HG03432 (cell line): ENCODE data around the gene C3.
A peak's percentile ranks its signal among the peaks of the same experiment; 100 is the strongest.
"Not testable (repeated sequence)": the region's sequence is repeated elsewhere in the genome, so short reads cannot be mapped to it uniquely, and the experiment has no call there.

ENCODE experiments used
- ATAC-seq: cut with Tn5 transposase; IDR thresholded peaks from one replicate; pipeline ENCODE4 v1.9.1; 2021; ENCODE audit warnings: mild to moderate bottlenecking, moderate library complexity; ENCODE audit not compliant: unreplicated experiment

Gene C3

DNA sequence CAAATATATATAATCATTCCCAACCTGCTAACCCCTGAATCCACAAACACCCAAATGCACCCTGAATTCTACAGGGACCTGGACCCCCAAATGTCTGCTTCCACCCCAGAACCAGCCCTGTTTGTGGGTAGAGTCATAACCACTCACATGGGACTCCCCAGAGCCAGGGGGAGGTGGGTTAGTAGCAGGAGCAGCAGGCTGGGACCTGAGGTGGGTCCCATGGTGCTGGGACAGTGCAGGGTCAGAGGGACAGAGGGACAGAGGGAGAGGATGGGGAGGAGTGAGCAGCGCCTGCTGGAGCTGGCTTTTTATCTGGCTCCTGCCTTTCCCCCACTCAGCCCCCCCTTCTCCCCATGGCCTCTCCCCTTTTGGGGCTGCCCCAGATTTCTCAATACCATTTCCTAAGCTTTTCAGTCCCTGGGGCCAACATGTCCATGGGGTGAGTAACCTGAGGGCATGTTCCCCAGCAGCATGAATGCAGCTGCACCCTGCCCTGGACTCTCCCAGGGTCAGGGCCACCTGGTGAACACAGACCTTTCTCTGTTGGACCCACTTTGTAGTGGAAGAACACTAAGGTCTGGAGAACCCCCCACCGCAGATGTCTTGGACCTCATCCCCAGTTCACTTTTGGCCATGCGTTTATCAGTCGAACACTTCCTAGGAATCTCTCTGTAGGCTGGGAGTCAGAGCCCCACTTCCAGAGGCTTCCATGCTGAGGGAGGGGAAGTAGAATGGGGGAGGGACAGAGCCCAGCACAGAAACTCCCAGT, at the start of gene C3:
C3 (minus strand) TSS at position 282 of the 769 bp plus-strand sequence; CDS start at position 221, 61 bp downstream.
- no peak for ATAC-seq

DNA sequence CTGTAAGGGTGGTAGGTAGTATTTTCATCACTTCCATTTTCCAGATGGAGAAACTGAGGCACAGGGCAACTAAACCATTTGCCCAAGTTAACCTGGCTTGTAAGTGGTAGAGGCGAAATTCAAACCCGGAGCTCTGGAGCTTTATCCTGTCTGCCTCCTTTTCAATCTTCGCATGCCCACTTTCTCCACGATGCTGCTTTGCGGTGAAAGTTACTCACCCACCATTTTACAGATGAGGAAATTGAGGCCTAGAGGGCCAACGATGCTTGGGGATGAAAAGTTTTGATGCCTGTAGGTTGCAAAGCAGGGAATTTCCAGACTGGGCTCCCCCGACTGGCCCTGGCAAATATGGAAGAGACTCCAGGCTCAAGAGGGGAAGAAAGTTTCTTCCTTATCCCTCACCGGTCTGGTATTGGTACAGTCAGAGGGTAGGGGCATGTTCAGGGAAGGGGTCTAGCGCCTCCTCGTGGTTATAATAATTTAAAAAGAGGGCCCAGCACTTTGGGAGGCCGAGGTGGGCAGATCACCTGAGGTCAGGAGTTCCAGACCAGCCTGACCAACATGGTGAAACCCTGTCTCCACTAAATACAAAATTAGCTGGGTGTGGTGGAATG, 48.7 kb upstream of the C3 start:
- no peak for ATAC-seq

DNA sequence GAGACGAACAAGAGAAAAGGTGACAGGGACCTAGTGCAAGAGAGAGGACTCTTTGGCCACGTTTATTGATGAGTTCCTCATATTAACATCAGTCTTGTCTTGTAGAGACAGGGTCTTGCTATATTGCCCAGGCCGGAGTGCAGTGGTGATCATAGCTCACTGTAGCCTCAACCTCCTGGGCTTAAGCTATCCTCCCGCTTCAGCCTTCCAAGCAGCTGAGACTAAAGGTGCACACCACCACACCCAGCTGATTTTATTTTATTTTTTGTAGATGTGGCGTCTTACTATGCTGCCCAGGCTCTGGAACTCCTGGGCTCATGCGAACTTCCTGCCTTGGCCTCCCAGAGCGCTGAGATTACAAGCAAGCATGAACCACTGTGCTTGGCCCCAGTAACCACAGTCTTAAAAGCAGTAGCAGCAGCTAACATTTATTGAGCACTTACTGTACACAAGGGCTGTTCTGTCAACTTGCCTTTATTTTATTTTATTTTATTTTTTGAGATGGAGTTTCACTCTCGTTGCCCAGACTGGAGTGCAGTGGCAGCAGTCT, 47.9 kb upstream of the C3 start:
- no peak for ATAC-seq

DNA sequence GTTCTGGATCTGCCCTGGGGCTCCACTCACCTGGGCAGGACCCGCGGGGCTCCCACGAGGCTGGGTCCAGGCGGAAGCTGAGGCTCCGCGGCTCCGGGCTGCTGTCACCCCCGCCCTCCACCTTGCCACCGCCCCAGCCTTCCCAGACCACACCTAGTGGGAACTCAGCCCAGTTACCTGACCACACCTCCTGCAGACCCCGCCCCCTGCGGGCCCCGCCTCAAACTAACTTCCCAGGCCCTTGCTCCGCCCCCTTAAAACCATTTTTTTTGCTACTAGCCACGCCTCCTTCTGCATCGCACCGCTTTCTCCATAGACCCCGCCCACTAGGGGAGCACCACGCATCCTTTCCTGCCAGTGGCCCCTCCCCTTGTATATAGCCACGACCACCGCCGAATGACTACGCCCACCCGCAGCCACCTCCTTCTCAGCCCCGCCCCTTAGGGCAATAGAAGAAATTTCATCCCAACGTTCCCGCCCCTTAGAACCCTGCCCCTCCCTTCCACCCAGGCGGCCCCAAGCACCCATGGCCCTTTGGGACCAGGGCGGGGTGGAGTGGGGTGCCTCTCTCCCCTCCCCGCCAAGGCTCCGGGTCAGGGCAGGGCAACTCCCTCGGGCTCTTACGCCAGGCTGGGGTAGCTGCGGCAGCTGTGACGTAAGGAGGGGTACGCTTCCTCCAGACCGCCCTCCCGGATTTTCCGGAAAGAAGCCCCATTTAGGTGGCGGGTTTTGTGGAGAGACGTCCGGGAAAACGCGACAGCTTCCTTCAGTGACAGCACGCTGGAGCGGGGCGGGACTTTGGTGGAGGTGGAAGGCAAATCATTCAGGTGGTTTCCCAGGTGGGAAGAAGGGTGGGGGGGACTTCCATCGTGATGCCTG, 47.1 kb upstream of the C3 start, which contains the start of gene SH2D3A:
SH2D3A (minus strand) TSS at position 79 of the 879 bp plus-strand sequence. CDS start 3,687 bp downstream, outside the sequence.
- ATAC-seq = peak; percentile 68

DNA sequence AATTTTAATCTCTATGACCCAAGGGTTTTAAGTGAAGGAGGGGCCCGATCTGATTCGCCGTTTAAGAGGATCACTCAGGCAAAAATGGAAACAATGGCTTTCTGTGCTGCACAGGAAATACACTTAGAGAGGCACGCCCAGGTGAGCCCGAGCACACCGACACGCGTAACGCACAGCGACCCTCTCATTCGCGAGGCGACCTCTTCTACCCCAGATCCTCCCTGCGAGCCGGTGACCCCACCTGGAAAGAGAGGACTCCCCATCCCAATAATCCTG, 46.6 kb upstream of the C3 start:
- peak; percentile 14 for ATAC-seq

DNA sequence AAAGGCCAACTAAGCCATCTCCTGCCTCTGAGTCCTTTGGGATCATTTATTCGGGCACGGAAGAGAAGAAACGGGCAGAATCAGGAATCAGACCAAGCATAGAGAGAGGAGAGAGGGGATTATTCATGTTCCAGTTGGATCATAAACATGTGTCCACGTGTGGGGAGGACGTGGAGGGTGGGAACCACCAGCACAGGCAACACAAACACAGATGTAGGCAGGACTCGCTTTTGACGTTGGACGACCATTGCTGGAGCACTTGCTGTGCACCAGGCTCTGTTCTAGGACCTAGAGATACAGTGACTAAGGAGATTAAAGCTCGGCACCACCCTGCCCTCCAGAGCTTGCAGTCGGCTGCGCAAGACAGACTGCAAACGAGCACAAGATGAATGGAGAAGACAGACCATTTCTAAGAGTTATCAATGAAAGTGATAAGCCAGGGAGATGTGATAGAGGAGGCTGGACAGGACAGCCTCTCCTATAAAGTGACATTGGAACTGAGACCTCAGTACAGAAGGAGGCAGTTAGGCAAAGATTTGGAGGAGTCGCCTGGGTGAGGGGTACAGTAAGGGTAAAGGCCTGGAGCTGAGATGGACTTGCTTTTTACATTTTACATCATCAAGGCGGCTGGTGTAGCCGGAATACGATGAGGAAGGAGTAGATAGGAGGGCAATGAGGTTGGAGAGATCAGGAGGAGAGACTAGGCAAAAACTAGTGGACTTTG, 46.1 kb upstream of the C3 start:
- no peak for ATAC-seq

DNA sequence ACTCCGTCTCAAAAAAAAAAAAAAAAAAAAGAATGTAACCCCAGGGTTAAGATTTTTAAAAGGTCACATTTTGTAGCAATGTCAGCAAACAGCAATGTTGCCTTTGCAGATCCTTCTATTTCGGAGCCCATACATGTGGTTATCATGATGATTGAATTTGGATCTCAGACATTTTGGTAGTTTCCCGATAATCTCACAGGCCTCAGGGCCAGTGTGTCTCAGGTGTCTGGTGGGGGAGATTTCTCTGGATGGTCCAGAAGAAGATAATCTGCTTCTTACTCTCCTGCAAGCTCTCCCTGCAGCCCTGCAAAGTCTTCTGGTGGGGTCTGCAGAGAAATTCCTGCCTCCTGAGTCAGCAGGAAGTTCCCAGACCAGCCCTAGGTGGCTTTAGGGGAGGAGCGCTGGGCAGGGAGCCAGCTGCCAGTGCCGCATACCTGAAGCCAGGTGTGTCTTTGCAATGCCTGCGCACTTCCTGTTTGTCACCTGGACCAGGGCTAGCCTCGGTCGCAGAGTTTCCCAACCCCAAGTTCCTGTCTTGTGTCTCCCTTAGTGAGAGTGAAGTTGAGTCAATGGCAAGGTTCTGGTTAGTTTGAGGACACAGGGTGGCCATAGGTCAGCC, 45.4 kb upstream of the C3 start:
- ATAC-seq = no peak

DNA sequence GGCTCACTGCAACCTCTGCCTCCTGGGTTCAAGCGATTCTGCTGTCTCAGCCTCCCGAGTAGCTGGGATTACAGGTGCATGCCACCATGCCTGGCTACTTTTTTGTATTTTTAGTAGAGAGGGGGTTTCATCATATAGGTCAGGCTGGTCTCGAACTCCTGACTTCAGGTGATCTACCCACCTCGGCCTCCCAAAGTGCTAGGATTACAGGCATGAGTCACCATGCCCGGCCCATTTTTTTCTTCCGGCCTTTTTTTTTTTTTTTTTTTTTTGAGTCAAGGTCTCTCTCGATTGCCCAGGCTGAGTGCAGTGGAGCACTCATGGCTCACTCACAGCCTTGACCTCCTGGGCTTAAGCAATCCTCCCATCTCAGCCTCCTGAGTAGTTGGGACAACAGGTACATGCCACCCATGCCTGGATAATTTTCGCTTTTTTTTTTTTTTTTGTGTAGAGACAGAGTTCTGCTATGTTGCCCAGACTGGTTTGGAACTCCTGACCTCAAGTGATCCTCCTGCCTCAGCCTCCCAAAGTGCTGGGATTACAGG, 41.9 kb upstream of the C3 start:
- not testable (repeated sequence) for ATAC-seq

DNA sequence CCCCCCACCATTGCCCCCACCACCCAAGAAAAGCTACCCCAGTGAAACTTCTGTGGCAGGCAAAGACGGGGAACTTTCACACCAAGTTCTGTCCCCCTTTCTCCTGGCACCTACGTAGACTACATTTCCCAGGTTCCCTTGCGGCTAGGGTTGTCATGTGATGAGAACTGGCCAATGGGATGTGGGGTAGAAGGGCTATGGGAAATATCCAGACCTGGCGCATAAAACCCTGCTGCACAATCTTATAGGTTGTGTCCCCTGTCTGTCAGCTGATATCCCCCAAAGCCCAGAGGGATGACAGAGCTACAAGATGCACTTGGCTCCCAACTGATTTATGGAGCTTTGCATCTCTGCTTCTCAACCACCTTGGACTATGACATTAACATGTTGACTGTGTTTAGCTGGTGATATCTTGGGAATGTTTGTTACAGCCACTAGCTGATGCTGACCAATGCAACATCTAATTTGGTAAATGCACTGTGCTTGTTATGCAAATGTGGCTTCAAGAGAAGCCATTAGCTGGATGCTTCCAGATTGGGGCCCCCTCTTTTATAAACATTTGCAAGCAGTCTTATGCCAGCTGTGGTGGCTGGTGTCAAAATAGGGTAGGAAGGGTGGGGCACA, 40.7 kb upstream of the C3 start:
- no peak for ATAC-seq

DNA sequence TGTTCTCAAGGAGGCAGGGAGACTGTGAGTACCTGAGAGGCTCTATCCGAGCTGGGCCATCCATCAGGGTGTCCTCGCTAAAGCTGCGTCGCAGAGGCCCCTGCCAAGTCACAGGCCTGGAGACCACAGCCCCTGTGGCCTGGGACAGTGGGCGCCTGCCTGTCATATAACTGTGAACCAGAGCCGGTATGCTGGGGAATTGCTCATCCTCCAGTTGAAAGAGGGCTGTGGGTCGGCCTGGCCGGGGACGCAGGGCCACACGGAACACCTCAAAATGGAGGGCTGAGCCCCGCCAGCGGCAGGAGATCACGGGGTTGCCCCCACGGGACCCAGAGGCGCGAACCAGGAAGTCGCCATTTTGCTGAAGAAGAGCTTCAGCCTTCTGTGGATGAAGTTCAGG, 40.2 kb upstream of the C3 start:
- ATAC-seq = no peak

DNA sequence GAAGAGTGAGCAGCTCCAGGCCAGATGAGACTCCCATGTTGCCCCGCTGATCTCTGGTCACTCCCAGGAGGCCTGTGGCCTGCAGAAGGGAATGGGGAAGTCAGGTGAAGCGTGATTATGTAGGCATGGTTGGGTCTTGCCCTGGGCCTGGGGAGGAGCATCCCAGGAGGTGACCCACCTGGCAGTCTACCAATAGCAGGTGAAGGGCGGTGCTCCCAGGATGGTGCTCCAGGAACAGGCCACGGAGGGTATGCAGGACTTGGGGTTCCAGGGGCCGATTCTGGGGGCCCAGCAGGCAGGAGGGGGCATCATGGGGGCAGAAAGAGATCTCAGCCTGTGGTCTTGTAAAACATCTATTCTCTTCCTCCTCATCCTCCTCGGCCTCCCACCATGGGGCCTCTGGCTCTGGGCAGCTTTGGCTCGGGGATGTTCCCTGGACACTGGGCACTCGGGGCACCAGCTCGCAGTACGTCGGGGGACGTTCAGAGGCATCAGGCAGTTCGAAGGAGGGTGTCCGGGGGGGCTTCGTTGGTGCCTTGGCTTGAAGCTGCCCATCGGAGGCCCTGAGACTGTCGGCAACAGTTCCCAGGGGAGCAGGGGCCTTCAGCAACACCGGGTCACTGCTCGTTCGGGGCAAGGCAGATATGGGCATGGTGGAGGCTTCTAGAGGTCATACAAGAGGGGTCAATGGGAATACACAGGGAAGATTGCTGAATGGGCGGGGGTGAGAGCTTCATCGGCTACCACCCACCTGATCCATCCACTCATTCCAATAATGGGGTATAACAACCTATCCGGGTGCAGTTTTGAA, 34.4 kb upstream of the C3 start:
- ATAC-seq = no peak

DNA sequence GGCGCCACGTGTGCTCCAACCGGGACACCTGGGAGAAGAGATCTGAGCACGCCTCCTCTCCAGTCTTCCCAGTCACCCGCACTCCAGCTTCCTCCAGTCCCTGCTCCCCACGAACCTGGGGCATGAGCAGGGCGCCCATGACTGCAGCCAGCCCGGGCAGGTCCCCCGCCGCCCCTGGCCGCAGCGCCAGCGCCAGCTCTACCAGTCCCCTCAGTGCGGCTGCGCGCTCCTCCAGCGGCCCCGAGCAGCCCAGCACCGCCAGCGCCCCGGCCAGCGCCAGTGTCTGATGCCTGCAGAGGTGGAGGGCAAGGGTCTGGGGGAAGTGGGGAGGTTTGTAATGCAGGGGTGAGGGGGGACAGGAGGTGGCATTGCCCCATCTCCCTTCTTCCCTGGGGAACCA, 33.7 kb upstream of the C3 start:
- no peak for ATAC-seq

DNA sequence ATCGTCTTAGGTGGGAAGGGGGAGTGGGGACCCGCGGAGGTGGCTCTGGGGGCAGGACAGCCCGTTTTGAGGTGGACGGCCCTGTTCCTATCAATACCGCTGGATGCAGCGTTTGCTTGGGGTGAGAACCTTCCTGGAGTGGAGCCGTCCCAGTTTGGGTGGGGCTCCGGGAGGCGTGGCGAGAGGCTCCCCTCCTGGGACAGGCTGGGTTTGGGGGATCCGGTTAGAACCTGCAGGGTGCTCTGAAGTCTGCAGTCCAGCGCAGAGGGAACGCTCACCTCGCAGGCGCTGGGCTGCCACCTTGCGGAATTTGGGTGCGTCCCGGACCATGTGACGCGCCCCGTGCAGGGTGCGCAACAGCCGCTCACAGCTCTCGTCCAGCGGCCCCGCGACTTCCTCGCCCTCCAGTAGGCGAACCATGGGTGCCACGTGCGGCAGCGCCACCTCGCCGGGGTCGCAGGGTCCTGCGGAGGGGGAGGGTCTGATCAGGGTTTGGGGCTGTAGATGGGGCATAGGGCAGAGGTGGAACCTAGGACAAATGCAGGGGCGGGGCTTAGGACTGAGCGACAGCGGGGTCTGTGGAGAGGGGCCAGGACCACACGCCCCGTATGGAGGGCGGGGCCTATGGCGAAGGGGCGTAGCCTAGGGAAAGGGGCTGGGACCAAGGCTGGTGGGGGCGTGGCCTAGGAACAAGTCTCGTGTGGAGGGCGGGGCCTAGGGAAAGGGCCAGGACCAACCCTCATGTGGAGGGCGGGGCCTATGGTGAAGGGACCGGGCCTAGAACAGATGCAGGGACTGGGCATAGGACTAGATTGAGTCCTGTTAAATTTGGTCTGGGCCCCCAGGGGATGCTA, 33.0 kb upstream of the C3 start:
- peak; percentile 74 for ATAC-seq

DNA sequence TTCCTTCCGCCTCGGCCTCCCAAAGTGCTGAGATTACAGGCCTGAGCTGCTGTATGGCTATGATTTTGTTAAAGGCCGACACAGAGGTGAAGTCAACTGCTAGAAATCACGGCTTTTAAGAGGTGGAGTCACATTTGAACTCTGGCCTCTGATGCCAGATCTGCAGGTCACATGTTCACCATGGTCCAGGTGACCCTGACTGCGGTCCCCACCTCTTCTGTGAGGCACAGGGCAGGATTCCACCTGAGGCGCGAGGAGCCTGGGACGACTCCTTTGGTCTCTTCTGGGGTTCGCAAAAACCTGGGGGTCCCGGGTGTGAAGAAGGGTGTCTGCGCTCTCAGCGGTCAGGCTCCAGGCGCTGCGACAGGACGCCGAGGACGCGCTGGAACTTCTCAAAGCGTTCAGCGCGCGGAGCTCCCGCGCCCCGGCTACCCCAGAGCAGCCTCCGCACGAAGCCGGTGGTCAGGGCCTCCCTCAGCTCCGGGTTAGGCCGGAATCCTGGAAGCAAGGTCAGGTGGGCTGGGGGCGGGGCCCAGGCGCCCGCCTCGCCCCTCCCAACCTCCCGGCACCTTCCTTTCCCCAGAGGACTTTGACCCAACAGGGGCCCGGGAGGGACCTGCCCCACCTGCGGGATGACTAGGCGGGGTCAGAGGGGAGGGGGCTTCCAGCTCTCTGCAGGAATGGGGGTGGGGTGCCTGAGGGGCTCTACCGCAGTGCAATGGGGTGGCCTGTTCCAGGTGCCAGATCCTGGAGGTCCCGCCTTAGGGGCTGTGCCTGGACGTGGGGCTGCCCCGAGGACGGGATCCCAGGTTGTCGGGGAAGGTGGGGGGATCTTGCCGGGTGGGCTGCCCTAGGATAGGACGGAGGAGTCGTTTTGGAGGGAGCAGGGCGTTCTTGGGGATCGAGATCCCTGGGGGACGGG, 32.1 kb upstream of the C3 start:
- peak; percentile 3 for ATAC-seq

DNA sequence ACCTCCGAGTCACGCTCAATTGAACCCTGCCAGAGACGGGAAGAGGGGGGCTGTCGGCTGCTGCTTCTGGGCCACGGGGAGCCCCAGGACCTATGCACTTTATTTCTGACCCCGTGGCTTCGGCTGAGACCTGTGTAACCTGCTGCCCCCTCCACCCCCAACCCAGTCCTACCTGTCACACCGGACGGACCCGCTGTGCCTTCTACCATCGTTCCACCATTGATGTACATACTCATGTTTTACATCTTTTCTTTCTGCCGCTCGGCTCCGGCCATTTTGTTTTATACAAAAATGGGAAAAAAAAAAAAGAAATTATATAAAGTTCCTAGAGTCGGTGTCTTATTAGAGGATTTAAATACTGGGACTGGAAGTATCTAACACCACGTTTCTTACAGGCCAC, 30.7 kb upstream of the C3 start:
- ATAC-seq = no peak

DNA sequence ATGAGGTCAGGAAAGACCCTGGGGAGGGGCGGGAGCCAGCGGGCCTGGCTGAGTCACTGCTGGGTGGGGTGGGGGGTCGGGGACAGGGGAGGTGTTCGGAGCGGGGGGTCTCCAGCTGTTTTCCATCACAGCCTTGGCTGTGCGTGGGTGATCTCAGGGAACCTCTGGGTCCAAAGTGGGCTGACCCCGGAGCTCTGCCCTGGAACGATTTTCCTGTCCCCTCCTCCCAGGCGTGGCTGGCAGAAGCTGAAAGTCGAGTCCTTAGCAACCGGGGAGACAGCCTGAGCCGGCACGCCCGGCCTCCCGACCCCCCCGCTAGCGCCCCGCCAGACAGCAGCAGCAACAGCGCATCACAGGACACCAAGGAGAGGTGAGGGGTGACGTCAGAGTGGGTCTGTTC, 29.6 kb upstream of the C3 start:
- ATAC-seq = no peak

DNA sequence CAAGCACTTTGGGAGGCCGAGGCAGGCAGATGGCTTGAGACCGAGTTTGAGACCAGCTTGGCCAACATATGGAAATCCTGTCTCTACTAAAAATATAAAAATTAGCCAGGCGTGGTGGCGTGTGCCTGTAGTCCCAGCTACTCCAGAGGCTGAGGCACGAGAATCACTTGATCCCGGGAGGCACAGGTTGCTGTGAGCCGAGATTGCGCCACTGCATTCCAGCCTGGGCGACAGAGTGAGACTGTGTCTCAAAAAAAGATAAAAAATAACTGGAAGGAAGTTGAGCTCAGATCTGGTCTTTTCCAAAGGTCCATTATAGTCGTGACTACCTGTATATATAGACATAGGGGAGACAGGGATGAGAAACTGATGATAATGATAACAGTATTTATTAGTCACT, 28.1 kb upstream of the C3 start:
- not testable (repeated sequence) for ATAC-seq
